ENCODE data around the gene MARCHF11. TPM values are rescaled to one million over a fixed set of nuclear protein-coding genes. Genes with fewer than 3 reads are reported as not detected.

The MARCHF11 gene
- total and polyA plus RNA-seq, 2 experiments from 2014 or later = 5.1 to 6.4 TPM

DNA sequence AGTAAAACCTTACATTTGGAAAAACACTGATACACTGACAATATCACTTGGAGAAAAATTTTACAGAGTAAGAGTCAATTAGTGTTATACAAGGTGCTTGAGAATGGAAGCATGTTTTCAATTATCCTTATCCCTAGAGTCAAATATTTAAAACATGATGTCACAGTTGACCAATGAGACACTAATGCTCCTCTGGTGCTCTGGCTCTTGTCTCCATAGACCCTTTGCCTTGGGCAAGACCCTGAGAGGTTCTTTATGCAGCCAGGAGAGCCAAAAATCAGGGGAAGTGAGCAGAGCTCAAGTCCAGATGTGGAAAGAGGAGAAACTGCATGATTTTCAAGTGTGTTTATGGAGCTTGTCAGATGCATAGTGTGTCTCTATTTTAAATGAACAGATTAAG, 153.9 kb downstream of the MARCHF11 start:
- no peak overlapping the region for H3K27ac ChIP-seq
- H3K4me1 ChIP-seq (ENCODE audit: low read depth) = no peaks in the 10 kb centered on the region
- no peak overlapping the region for H3K4me3 ChIP-seq
- DNase-seq (ENCODE audit: low read depth in 1 of 2, low spot score in 1 of 2) = peak in 1 of 2 donors; percentile 14
- TF ChIP-seq, protein P1, sequence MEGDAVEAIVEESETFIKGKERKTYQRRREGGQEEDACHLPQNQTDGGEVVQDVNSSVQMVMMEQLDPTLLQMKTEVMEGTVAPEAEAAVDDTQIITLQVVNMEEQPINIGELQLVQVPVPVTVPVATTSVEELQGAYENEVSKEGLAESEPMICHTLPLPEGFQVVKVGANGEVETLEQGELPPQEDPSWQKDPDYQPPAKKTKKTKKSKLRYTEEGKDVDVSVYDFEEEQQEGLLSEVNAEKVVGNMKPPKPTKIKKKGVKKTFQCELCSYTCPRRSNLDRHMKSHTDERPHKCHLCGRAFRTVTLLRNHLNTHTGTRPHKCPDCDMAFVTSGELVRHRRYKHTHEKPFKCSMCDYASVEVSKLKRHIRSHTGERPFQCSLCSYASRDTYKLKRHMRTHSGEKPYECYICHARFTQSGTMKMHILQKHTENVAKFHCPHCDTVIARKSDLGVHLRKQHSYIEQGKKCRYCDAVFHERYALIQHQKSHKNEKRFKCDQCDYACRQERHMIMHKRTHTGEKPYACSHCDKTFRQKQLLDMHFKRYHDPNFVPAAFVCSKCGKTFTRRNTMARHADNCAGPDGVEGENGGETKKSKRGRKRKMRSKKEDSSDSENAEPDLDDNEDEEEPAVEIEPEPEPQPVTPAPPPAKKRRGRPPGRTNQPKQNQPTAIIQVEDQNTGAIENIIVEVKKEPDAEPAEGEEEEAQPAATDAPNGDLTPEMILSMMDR (IDR thresholded peaks at IDR 0.05; ENCODE audit: low read depth, low read length) = no peak
- H3K27me3 ChIP-seq = no peaks in the 10 kb centered on the region
- no peaks in the 10 kb centered on the region for H3K36me3 ChIP-seq
- H3K9me3 ChIP-seq (ENCODE audit: low read depth) = no peaks in the 10 kb centered on the region

DNA sequence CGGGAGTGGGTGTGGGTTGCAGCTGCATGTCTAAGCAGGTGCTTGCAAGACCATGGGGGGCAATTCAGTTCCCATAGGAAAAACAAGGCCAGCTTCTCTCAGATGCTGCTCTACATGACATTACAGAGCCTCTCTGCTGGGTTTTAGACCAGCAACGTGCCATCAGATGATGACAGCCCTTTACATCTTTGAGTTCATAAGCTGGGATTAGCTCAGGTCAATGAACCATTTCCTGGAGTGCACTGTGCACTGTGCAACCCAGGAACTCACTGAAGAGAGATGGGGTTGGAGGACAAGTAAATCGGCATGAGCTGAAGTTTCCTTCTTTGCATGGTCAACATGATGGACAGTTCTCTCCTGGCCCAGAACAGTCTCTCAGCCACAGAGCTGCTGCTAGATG, 160.6 kb downstream of the MARCHF11 start:
- Histone ChIP-seq H3K27me3 (no peaks in the 10 kb centered on the region), H3K4me1 (ENCODE audit: low read depth) (no peaks in the 10 kb centered on the region), H3K36me3 (no peaks in the 10 kb centered on the region), H3K27ac (no peak overlapping the region), H3K9me3 (ENCODE audit: low read depth) (no peaks in the 10 kb centered on the region), H3K4me3 (no peak overlapping the region)
- TF ChIP-seq, protein P1 (IDR thresholded peaks at IDR 0.05; ENCODE audit: low read depth, low read length) = no peak
- DNase-seq (ENCODE audit: low read depth in 1 of 2, low spot score in 1 of 2) = no peak

DNA sequence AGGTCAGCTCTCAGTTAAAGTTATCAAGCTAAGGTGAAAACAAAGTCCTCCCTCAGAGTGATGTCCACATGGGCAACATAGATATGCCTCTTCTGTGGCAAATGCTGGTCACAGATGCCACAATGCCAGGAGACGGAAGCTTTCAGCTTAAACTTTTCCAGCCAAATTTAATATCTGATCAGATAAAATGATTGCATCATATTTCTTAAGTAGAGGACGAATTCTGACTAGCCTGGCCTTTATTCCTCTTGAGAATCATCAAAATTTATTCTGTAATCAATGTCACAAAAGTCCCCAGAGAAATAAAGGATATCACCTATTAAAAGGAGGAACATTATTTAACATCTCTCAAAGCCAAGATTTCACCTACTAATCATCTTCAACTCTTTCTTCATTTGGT, 161.9 kb downstream of the MARCHF11 start:
- Histone ChIP-seq H3K27ac (no peak overlapping the region), H3K36me3 (no peaks in the 10 kb centered on the region), H3K9me3 (ENCODE audit: low read depth) (no peaks in the 10 kb centered on the region), H3K4me1 (ENCODE audit: low read depth) (no peaks in the 10 kb centered on the region), H3K4me3 (no peak overlapping the region), H3K27me3 (no peaks in the 10 kb centered on the region)
- TF ChIP-seq, protein P1 (IDR thresholded peaks at IDR 0.05; ENCODE audit: low read depth, low read length) = no peak
- no peak for DNase-seq (ENCODE audit: low read depth in 1 of 2, low spot score in 1 of 2)

Measured in cardiac muscle cell (in vitro differentiated cells and primary cell).